Measurements from ENCODE around the gene UIMC1. TPM values are rescaled to one million over a fixed set of nuclear protein-coding genes. Genes with fewer than 3 reads are reported as not detected.

UIMC1 gene
- polyA plus RNA-seq, 1 of the 3 experiments (the other 2 are of a cell fraction) = 19.9 TPM

DNA sequence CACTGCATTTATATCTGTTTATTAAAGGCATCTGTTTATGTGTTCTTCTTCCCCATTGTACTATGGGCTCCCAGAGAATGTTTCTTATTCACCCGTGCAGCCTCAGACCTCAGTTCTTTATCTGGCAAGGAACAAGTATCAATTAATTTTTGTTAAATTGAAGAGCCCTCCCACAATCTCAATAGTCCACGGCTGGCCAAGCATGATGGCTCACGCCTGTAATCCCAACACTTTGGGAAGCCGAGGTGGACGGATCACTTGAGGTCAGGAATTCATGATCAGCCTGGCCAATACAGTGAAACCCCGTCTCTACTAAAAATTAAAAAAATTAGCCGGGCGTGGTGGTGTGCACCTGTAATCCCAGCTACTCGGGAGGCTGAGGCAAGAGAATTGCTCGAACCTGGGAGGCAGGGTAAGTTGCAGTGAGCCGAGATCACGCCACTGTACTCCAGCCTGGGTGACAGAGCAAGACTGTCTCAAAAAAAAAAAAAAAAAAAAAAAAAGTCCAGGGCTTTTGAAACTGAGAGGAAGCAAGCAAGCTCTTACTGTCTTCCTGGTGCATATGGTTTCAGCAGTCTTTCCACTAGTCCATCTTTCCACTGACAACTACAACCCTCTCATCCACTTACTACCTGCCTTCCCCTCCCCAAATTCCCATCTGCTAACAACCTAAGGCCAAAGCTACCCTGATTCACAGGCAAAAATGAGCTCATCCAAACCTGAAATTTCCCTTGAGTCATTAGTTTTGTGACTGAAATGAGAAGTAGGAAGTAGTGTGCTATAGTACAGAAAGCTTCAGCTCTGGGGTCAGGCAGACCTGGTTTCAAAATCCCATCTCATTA is 105.1 kb downstream of the UIMC1 start:
- Histone ChIP-seq H3K4me2 (no peak overlapping the region), H3F3A (replicated peaks; ENCODE audit: insufficient read depth) (no peaks in the 10 kb centered on the region), H2AFZ (ENCODE audit: low read depth) (no peak overlapping the region), H3K27me3 (ENCODE audit: insufficient read depth) (no peaks in the 10 kb centered on the region), H3K9me2 (no peaks in the 10 kb centered on the region), H3K4me1 (ENCODE audit: control insufficient read depth in 1 of 2, insufficient read depth in 2 of 2, low read depth in 1 of 2, low read length in 1 of 2) (peaks cover 0 to 10% of the 10 kb centered on the region in 2 experiments; a peak in 1 of 4 replicates), H3K79me2 (ENCODE audit: insufficient read depth) (no peaks in the 10 kb centered on the region), H3K9ac (no peak overlapping the region), H3K4me3 (ENCODE audit: low read depth in 2 of 2, low read length in 1 of 2) (no peak overlapping the region), H3K27ac (ENCODE audit: low read depth in 2 of 2, low read length in 1 of 2) (no peak overlapping the region), H4K20me1 (ENCODE audit: insufficient read depth) (no peaks in the 10 kb centered on the region), H3K36me3 (replicated peaks in 1 of 2; ENCODE audit: control insufficient read depth in 1 of 2, insufficient read depth in 2 of 2, low read length in 1 of 2) (peaks cover 34 to 53% of the 10 kb centered on the region in 2 experiments), H3K9me3 (no peaks in the 10 kb centered on the region)
- no peak for DNase-seq
- CTCF ChIA-PET = interaction anchor here (0.8 to 3.3 kb wide), 8 partner anchors 8 to 554 kb away, joined by 3 to 12 read pairs (median 4); no protein-coding TSS in a partner anchor
- 97% methylated on average over 12 of the region's 12 CpGs for WGBS (ENCODE audit: low lambda C conversion rate)
- POLR2A ChIA-PET = no interaction called here
- TF ChIP-seq, protein P1, sequence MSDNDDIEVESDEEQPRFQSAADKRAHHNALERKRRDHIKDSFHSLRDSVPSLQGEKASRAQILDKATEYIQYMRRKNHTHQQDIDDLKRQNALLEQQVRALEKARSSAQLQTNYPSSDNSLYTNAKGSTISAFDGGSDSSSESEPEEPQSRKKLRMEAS (IDR thresholded peaks at IDR 0.05; ENCODE audit: low read depth) = no peak
- TF ChIP-seq, protein P2, sequence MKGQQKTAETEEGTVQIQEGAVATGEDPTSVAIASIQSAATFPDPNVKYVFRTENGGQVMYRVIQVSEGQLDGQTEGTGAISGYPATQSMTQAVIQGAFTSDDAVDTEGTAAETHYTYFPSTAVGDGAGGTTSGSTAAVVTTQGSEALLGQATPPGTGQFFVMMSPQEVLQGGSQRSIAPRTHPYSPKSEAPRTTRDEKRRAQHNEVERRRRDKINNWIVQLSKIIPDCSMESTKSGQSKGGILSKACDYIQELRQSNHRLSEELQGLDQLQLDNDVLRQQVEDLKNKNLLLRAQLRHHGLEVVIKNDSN (IDR thresholded peaks at IDR 0.05; ENCODE audit: borderline replicate concordance, low read depth) = no peak
- TF ChIP-seq TCF12 (IDR thresholded peaks at IDR 0.05) = no peak
- no peak for TF ChIP-seq GATA2 (CRISPR knock-in tag; IDR thresholded peaks at IDR 0.05)
- TF ChIP-seq, protein P3, sequence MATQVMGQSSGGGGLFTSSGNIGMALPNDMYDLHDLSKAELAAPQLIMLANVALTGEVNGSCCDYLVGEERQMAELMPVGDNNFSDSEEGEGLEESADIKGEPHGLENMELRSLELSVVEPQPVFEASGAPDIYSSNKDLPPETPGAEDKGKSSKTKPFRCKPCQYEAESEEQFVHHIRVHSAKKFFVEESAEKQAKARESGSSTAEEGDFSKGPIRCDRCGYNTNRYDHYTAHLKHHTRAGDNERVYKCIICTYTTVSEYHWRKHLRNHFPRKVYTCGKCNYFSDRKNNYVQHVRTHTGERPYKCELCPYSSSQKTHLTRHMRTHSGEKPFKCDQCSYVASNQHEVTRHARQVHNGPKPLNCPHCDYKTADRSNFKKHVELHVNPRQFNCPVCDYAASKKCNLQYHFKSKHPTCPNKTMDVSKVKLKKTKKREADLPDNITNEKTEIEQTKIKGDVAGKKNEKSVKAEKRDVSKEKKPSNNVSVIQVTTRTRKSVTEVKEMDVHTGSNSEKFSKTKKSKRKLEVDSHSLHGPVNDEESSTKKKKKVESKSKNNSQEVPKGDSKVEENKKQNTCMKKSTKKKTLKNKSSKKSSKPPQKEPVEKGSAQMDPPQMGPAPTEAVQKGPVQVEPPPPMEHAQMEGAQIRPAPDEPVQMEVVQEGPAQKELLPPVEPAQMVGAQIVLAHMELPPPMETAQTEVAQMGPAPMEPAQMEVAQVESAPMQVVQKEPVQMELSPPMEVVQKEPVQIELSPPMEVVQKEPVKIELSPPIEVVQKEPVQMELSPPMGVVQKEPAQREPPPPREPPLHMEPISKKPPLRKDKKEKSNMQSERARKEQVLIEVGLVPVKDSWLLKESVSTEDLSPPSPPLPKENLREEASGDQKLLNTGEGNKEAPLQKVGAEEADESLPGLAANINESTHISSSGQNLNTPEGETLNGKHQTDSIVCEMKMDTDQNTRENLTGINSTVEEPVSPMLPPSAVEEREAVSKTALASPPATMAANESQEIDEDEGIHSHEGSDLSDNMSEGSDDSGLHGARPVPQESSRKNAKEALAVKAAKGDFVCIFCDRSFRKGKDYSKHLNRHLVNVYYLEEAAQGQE (IDR thresholded peaks at IDR 0.05; ENCODE audit: low read depth, low read length) = no peak
- TF ChIP-seq CHD2 (IDR thresholded peaks at IDR 0.05; ENCODE audit: low read length, partially characterized antibody) = no peak
- TF ChIP-seq, protein P4, sequence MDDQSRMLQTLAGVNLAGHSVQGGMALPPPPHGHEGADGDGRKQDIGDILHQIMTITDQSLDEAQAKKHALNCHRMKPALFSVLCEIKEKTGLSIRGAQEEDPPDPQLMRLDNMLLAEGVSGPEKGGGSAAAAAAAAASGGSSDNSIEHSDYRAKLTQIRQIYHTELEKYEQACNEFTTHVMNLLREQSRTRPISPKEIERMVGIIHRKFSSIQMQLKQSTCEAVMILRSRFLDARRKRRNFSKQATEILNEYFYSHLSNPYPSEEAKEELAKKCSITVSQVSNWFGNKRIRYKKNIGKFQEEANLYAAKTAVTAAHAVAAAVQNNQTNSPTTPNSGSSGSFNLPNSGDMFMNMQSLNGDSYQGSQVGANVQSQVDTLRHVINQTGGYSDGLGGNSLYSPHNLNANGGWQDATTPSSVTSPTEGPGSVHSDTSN (IDR thresholded peaks at IDR 0.05) = no peak
- TF ChIP-seq TEAD4 (IDR thresholded peaks at IDR 0.05; ENCODE audit: borderline replicate concordance, insufficient read depth) = no peak

DNA sequence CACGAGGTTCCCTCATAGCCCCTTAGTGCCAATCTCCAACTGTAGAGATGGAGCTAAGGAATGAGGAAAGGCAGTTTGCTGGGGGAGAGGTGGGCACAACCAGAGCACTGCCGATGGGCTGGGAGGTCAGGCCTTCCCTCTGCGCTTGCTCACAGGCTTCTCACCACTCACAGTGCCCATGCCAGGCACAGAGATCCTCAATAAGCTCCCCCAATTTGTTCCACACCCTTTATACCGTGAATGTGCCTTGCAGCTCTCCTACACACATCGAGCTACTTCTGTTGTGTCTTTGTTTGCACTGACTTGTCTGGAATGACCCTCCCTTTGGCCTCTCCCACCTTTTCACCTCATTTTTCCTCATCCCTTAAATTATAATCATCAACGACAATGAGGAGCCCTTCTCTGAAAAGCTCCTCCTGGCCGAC is 105.8 kb downstream of the UIMC1 start:
- no peak overlapping the region for H2AFZ ChIP-seq (ENCODE audit: low read depth)
- TF ChIP-seq MEF2A (IDR thresholded peaks at IDR 0.05; ENCODE audit: borderline replicate concordance, low read depth) (no peak), POLR2AphosphoS5 (IDR thresholded peaks at IDR 0.05; ENCODE audit: low read depth, low read length) (peak; percentile 7; the same call in 1 of the 2 replicates)
- no peaks in the 10 kb centered on the region for H3K9me2 ChIP-seq
- DNase-seq = no peak
- H3K9me3 ChIP-seq = no peaks in the 10 kb centered on the region
- no peaks in the 10 kb centered on the region for H4K20me1 ChIP-seq (ENCODE audit: insufficient read depth)
- no peaks in the 10 kb centered on the region for H3K27me3 ChIP-seq (ENCODE audit: insufficient read depth)
- ChIA-PET POLR2A (no interaction called here), CTCF (interaction anchor here (0.8 to 3.3 kb wide), 8 partner anchors 8 to 555 kb away, joined by 3 to 12 read pairs (median 4); no protein-coding TSS in a partner anchor)
- H3K4me1 ChIP-seq (ENCODE audit: control insufficient read depth in 1 of 2, insufficient read depth in 2 of 2, low read depth in 1 of 2, low read length in 1 of 2) = peaks cover 0 to 10% of the 10 kb centered on the region in 2 experiments; a peak in 1 of 4 replicates
- H3K36me3 ChIP-seq (replicated peaks in 1 of 2; ENCODE audit: control insufficient read depth in 1 of 2, insufficient read depth in 2 of 2, low read length in 1 of 2) = peaks cover 27 to 46% of the 10 kb centered on the region in 2 experiments
- H3K79me2 ChIP-seq (ENCODE audit: insufficient read depth) = no peaks in the 10 kb centered on the region
- H3F3A ChIP-seq (replicated peaks; ENCODE audit: insufficient read depth) = no peaks in the 10 kb centered on the region
- H3K27ac ChIP-seq (ENCODE audit: low read depth in 2 of 2, low read length in 1 of 2) = peak overlapping the region in 1 of 2 experiments; percentile 67; a peak in 2 of 4 replicates
- no peak overlapping the region for H3K4me2 ChIP-seq
- 88% methylated on average over 6 of the region's 7 CpGs for WGBS (ENCODE audit: low lambda C conversion rate)
- H3K9ac ChIP-seq = no peak overlapping the region
- H3K4me3 ChIP-seq (ENCODE audit: low read depth in 2 of 2, low read length in 1 of 2) = no peak overlapping the region
